ENCODE results near the gene SFSWAP. TPM values are rescaled to one million over a fixed set of nuclear protein-coding genes. Genes with fewer than 3 reads are reported as not detected.

Gene SFSWAP
- total and polyA plus RNA-seq, 5 donors from 2014 or later, result 14.6 to 105 (median 18.3) TPM

DNA sequence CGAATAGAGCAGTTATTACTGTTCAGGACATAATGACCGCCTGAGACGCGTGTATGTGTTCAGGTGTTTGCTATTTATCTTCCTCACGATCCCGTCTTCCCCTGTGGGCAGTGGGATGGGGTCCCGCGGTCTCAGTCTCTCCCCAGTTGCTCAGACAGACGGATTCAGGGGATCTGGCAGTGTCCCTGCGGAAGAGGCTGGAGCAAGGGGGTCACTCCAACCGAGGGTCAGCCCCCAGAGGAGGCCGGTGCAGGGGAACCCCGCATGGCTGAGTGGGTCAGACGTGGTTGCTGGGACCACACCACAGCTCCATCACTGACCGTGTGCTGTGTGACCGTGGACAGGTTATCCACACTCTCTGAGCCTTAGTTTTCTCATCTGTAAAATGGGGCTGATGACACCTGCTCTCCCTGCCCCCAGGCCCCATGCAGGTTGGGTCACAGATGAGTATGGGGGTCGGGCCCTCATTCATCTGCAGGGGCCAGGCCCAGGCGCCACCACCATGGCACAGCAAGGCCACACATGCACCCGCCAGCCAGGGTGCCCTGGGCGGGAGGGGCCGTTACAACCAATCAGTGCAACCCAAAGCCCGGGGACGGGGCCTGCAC, 122.5 kb downstream of the SFSWAP start:
- H3K36me3 Mint-ChIP-seq, result no peaks in the 10 kb centered on the region
- DNase-seq, result no peak
- H3K9me3 Mint-ChIP-seq, result peaks cover 0 to 3% (median 0%) of the 10 kb centered on the region in 7 donors
- no peak overlapping the region for H3K27ac Mint-ChIP-seq
- Histone ChIP-seq H3K36me3 (ENCODE audit: control insufficient read depth, insufficient read depth, low read length) (no peaks in the 10 kb centered on the region), H3K4me1 (ENCODE audit: control insufficient read depth, insufficient read depth, low read length, poor library complexity, severe bottlenecking) (peaks cover 30% of the 10 kb centered on the region), H3K27ac (ENCODE audit: insufficient read depth, low read length, poor library complexity, severe bottlenecking) (no peak overlapping the region), H3K9me3 (ENCODE audit: control insufficient read depth in 2 of 2, low read length in 2 of 2) (no peaks in the 10 kb centered on the region), H3K27me3 (ENCODE audit: control insufficient read depth, insufficient read depth, low read length) (no peaks in the 10 kb centered on the region), H3K4me3 (ENCODE audit: low read depth, low read length) (no peak overlapping the region)
- peaks cover 32% of the 10 kb centered on the region for H3K27me3 Mint-ChIP-seq
- peaks cover 0 to 14% (median 0%) of the 10 kb centered on the region in 4 donors for H3K4me1 Mint-ChIP-seq
- no peak for ATAC-seq (ENCODE audit: low read depth in 2 of 2)
- no peak overlapping the region for H3K4me3 Mint-ChIP-seq

DNA sequence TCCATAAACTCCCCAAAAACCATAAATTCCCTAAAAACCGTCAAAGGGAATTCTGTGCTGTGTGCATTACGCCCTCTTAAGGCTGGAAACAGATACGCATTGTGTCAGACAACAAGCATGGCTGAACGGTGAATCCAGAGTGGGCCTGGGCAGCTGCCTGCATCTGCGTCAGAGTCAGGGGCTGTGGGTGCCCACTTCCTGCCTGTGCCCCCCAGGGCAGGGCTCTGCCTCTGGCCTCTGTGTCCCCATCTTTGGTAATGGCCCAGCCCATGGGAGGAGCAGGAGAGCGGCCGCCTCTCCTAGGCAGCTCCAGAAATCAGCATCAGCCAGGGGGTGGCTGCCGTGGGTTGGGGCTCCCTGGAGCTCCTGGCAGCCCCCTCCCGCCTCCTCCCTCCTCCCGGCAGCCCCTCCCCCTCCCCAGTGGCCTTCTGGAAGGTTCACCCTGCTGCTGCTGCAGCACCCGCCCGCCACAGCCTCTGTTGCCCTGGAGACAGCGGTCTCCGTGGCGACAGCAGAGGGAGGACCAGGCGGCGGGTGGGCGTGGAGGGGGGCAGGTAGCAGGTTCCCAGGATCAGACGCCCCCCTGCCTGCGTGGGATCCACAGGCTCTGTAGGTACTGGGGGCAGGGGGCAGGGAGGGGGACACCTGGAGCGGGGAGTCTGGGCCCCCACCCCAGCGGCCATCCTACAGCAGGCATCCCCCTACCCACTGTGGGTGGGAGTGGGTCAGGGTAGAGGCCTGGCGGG, 123.2 kb downstream of the SFSWAP start:
- Mint-ChIP-seq H3K4me1 (peaks cover 0 to 14% (median 0%) of the 10 kb centered on the region in 4 donors), H3K36me3 (no peaks in the 10 kb centered on the region), H3K4me3 (no peak overlapping the region), H3K9me3 (peaks cover 0 to 3% (median 0%) of the 10 kb centered on the region in 7 donors), H3K27me3 (peaks cover 32% of the 10 kb centered on the region), H3K27ac (no peak overlapping the region)
- Histone ChIP-seq H3K36me3 (ENCODE audit: control insufficient read depth, insufficient read depth, low read length) (no peaks in the 10 kb centered on the region), H3K27ac (ENCODE audit: insufficient read depth, low read length, poor library complexity, severe bottlenecking) (no peak overlapping the region), H3K4me1 (ENCODE audit: control insufficient read depth, insufficient read depth, low read length, poor library complexity, severe bottlenecking) (peaks cover 24% of the 10 kb centered on the region), H3K9me3 (ENCODE audit: control insufficient read depth in 2 of 2, low read length in 2 of 2) (no peaks in the 10 kb centered on the region), H3K4me3 (ENCODE audit: low read depth, low read length) (no peak overlapping the region), H3K27me3 (ENCODE audit: control insufficient read depth, insufficient read depth, low read length) (no peaks in the 10 kb centered on the region)
- DNase-seq, result no peak
- no peak for ATAC-seq (ENCODE audit: low read depth in 2 of 2)

DNA sequence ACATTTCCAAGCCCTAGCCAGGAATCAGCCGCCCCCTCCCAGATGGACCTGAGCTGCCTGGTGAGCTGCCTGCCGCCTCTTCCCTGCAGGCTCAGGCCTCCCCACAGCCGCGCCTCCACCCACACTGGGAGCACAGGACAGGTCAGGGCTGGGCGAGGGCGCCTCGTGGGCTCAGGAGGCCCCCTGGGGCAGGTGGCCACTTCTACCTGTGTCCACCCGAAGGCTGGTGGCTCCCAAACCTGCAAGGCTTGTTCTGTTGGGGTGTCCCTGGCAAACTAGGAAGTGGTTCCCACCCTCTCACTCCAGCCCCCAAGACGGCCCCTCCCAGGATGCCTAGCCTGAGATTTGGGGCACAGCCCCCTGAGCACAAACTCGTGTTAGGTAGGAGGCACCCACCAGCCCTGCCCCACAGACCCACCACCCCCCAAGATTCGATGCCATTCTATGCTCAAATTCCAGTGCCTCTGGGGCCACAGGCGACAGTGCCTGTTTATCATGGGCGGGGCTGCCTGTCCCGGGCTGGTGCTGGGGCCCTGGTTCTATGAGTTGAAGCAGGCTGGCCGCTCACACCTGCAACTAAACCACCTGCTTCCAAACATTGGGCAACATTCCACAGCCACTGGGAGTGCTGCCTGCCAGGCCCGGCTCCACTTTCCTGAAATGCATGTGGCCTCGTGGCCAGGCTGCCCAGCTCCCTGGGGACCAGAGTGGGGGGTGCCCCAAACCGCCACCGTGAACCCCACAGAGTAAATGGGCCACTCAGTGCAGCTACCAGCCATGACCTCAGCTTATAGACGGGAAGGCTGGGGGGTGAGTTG, 124.1 kb downstream of the SFSWAP start:
- DNase-seq, result no peak

DNA sequence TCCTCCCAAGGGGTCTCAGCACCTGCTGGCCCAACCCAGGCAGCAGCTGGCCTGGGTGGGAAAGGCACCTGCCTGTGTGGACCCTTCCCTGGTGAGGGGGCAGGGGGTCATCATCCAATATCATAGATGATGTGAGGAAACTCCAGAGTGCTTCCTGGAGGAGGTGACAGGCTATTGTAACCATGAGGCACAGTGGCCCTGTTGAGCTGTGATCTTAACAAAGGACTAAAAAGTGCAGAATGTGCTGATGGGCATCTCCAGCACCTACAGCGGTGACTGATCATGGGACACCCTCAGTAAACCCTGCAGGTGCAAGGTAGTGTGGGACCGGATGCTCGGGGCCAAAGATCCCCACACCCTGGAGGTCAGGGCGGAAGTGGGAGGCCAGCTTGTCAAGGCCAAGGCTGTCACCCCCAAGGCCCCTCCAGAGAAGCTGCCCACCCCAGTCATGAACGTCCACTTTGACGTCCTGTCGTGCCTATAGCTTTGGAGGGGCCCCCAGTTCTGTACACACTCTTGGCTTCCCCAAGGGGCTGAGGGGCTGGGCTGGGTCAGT, 124.8 kb downstream of the SFSWAP start:
- no peaks in the 10 kb centered on the region for H3K27me3 ChIP-seq (ENCODE audit: control insufficient read depth, insufficient read depth, low read length)
- no peak overlapping the region for H3K4me3 Mint-ChIP-seq
- H3K9me3 Mint-ChIP-seq, result peaks cover 0 to 3% (median 0%) of the 10 kb centered on the region in 7 donors
- H3K4me3 ChIP-seq (ENCODE audit: low read depth, low read length), result no peak overlapping the region
- H3K27me3 Mint-ChIP-seq, result peaks cover 23% of the 10 kb centered on the region
- ATAC-seq (ENCODE audit: low read depth in 2 of 2) (no peak), DNase-seq (no peak)
- peaks cover 0 to 8% (median 0%) of the 10 kb centered on the region in 4 donors for H3K4me1 Mint-ChIP-seq
- H3K27ac Mint-ChIP-seq, result no peak overlapping the region
- no peak overlapping the region for H3K27ac ChIP-seq (ENCODE audit: insufficient read depth, low read length, poor library complexity, severe bottlenecking)
- H3K9me3 ChIP-seq (ENCODE audit: control insufficient read depth in 2 of 2, low read length in 2 of 2), result no peaks in the 10 kb centered on the region
- peaks cover 8% of the 10 kb centered on the region for H3K4me1 ChIP-seq (ENCODE audit: control insufficient read depth, insufficient read depth, low read length, poor library complexity, severe bottlenecking)
- no peaks in the 10 kb centered on the region for H3K36me3 ChIP-seq (ENCODE audit: control insufficient read depth, insufficient read depth, low read length)
- H3K36me3 Mint-ChIP-seq, result no peaks in the 10 kb centered on the region

More for the DNA sequence above, 124.1 kb downstream of the SFSWAP start:
- Mint-ChIP-seq H3K36me3 (no peaks in the 10 kb centered on the region), H3K27me3 (peaks cover 24% of the 10 kb centered on the region), H3K27ac (no peak overlapping the region), H3K9me3 (peaks cover 0 to 3% (median 0%) of the 10 kb centered on the region in 7 donors), H3K4me1 (peaks cover 0 to 8% (median 0%) of the 10 kb centered on the region in 4 donors), H3K4me3 (no peak overlapping the region)
- Histone ChIP-seq H3K9me3 (ENCODE audit: control insufficient read depth in 2 of 2, low read length in 2 of 2) (no peaks in the 10 kb centered on the region), H3K27me3 (ENCODE audit: control insufficient read depth, insufficient read depth, low read length) (no peaks in the 10 kb centered on the region), H3K4me3 (ENCODE audit: low read depth, low read length) (no peak overlapping the region), H3K36me3 (ENCODE audit: control insufficient read depth, insufficient read depth, low read length) (no peaks in the 10 kb centered on the region), H3K4me1 (ENCODE audit: control insufficient read depth, insufficient read depth, low read length, poor library complexity, severe bottlenecking) (peaks cover 14% of the 10 kb centered on the region), H3K27ac (ENCODE audit: insufficient read depth, low read length, poor library complexity, severe bottlenecking) (no peak overlapping the region)
- ATAC-seq (ENCODE audit: low read depth in 2 of 2), result no peak

DNA sequence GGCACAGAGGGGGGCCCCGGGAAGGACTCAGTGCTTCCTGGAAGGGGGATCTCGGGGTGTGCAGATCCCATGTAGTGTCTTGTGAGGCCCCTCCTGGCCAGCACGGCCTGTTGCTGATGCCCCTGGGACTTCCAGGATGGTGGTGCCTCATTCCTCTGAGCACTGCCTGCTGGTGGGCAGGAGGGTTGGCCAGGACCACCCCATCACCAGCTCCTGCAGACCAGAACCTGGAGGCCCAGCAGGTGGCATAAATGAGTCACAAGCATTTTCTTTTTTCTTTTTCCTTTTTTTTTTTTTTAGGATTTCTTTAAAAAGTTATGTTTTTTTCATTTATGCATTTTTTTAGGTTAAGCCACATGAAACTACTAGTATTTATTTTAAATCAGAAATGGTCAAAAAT, 125.3 kb downstream of the SFSWAP start:
- ATAC-seq (ENCODE audit: low read depth in 2 of 2) (no peak), DNase-seq (no peak)
- no peak overlapping the region for H3K4me3 ChIP-seq (ENCODE audit: low read depth, low read length)
- H3K27ac ChIP-seq (ENCODE audit: insufficient read depth, low read length, poor library complexity, severe bottlenecking), result no peak overlapping the region
- Mint-ChIP-seq H3K4me1 (peaks cover 0 to 3% (median 0%) of the 10 kb centered on the region in 4 donors), H3K4me3 (no peak overlapping the region), H3K36me3 (no peaks in the 10 kb centered on the region), H3K9me3 (peaks cover 0 to 3% (median 0%) of the 10 kb centered on the region in 7 donors), H3K27me3 (peaks cover 18% of the 10 kb centered on the region), H3K27ac (no peak overlapping the region)
- no peaks in the 10 kb centered on the region for H3K36me3 ChIP-seq (ENCODE audit: control insufficient read depth, insufficient read depth, low read length)
- no peaks in the 10 kb centered on the region for H3K27me3 ChIP-seq (ENCODE audit: control insufficient read depth, insufficient read depth, low read length)
- H3K4me1 ChIP-seq (ENCODE audit: control insufficient read depth, insufficient read depth, low read length, poor library complexity, severe bottlenecking), result peaks cover 3% of the 10 kb centered on the region
- H3K9me3 ChIP-seq (ENCODE audit: control insufficient read depth in 2 of 2, low read length in 2 of 2), result no peaks in the 10 kb centered on the region

DNA sequence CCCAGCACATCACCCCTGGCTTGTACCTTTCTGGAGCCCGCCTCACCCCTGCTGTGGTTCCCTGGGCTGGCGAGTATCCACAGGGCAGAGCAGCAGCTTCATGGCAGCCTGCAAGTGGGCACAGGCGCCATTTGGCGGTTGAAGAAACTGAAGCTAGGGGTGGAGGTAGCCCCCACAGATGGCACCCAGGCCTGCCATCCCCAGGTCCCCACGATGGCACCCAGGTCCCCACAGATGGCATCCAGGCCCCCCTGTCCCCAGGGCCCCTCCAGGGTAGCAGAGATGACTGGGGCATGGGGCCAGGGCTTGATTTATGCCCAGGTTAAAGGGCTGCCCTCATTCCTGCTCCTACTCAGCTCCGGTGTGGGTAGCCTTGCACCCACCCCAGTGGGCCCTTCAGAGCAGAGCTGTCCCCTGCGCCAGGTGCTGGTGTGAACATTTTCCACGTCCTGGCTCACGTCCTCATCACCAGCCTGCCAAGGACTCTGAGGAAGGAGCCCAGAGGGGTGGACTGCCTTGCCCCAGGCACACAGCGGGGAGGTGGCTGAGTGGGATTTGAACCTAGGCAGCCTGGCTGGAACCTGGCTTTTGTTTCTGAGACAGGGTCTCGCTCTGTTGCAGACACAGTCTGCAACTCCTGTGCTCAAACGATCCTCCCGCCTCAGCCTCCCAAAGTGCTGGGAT, 126.0 kb downstream of the SFSWAP start:
- peaks cover 0 to 2% (median 0%) of the 10 kb centered on the region in 4 donors for H3K4me1 Mint-ChIP-seq
- Histone ChIP-seq H3K36me3 (ENCODE audit: control insufficient read depth, insufficient read depth, low read length) (no peaks in the 10 kb centered on the region), H3K9me3 (ENCODE audit: control insufficient read depth in 2 of 2, low read length in 2 of 2) (no peaks in the 10 kb centered on the region), H3K27me3 (ENCODE audit: control insufficient read depth, insufficient read depth, low read length) (no peaks in the 10 kb centered on the region), H3K4me1 (ENCODE audit: control insufficient read depth, insufficient read depth, low read length, poor library complexity, severe bottlenecking) (no peaks in the 10 kb centered on the region), H3K4me3 (ENCODE audit: low read depth, low read length) (no peak overlapping the region), H3K27ac (ENCODE audit: insufficient read depth, low read length, poor library complexity, severe bottlenecking) (no peak overlapping the region)
- no peaks in the 10 kb centered on the region for H3K36me3 Mint-ChIP-seq
- no peak for DNase-seq
- no peak for ATAC-seq (ENCODE audit: low read depth in 2 of 2)
- H3K27ac Mint-ChIP-seq, result no peak overlapping the region
- H3K27me3 Mint-ChIP-seq, result peaks cover 16% of the 10 kb centered on the region
- H3K9me3 Mint-ChIP-seq, result peaks cover 0 to 2% (median 0%) of the 10 kb centered on the region in 7 donors
- no peak overlapping the region for H3K4me3 Mint-ChIP-seq

Measured in CD4-positive, CD25-positive, alpha-beta regulatory T cell (primary cell).